ENCODE measurements around the gene PCSK6.
"Not testable (repeated sequence)": the region's sequence is repeated elsewhere in the genome, so short reads cannot be mapped to it uniquely, and the experiment has no call there.

PCSK6 gene

DNA sequence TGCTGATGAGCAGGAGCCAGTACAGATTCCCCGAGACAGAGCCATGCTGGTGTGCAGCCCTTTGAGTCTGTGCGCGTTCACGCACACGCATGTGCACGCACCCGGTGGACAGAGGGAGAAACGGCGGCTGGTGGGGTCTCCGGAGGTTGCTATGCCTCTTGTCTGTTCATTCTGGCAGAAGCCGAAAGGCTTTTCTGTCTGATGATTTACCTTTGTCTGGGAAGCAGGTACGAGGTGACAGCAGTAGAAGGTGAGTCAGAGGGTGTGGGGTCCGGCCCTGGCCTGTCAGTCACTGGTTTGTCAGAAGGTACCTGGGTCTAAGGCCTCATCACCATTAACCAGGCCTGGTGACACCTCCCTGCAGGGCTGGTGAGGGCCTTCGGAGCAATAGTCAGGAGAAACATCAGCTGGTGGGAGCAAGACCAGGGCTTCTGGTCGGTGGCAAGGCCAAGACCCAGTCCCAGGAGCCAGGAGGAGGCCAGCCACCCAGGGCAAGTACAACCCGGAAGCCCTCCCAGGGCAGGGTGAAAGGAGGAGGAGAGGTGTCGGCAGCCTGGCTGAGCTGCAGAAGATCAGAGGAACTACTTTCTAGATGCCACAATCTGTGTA is 7.5 kb downstream of the PCSK6 start:
- DNase-seq: no peak

DNA sequence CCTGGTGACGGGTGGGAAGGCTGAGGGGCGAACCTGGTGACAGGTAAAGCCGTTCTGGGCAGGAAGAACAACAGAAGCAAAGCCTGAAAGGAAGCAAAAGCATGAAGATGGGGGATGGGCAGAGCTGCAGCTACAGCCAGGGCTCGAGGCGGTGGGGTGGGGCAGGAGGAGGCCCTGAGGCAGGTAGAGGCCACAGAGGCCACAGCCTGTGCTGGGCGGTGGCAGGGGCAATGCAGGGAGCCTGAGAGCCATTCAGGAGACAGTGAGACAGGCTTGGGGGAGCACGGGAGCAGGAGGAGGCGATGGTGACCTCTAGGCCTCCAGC is 8.2 kb downstream of the PCSK6 start:
- no peak for DNase-seq

DNA sequence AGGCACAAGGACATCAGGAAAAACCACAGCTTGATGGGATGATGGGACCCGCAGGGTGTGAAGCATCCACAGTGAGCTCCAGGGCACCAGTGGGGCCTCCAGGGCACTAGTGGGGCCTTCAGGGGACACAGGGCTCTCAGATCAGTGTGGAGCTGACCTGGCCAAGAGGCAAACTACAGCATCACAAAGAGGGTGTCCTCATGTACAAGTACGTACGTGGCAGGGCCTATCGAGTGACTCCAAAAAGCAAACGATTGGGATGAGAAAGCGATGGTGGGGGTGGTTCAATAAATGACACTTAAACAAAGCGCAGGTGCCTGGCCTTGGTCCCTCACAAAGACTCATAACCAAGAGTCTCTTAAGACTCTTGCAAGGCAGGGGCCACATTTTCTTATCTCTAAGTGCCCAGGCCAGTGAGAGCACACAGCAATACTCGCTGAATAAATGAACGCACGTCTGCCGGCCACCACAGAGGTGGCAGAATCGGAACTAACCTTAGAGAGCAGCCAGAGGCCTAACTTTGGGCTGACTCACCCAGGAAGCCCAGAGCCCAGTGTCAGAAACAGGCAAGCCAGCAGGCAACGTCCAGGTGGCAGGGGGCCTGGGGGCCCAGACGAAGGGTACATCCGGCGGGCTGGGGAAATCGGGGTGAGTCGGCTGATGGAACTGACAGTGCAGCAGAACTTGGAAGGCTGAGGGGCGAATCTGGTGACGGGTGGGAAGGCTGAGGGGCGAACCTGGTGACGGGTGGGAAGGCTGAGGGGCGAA is 8.7 kb downstream of the PCSK6 start:
- no peak for DNase-seq

DNA sequence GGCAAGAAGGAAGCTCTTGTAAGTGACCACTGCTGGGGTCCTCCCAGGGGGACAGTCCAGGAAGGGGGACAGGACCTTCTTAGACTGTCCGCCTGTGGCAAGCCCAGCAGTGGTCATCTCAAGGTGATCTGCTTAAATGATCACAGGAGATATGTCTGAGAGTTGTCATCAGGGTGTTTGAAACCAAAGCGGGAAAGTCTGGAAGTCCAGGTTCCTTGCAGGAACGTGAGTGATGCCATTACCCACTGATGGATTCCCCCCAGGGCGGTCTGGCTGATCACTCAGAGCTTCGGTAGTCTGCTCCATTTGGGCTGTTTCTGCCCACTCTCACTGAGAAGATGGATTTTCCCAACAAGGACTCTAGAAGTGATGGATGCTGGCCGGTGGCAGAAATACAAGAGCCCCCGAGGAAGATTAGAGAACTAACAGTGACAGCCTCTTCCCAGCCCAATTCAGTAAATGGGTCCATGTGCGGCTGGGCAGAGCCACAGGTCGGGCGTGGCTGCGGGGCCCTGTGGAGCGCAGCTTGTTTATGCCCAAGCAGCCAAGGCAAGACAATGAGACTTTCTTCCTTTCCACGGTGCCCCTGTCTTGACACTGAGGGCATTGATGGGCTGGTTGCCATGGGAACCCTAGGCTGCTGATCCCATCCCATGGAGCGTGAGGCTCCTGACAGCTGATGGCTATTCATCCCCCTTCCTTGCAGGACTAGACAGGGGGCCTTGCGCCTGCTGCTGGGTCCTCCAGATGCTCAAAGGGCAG is 9.5 kb downstream of the PCSK6 start:
- DNase-seq: no peak

DNA sequence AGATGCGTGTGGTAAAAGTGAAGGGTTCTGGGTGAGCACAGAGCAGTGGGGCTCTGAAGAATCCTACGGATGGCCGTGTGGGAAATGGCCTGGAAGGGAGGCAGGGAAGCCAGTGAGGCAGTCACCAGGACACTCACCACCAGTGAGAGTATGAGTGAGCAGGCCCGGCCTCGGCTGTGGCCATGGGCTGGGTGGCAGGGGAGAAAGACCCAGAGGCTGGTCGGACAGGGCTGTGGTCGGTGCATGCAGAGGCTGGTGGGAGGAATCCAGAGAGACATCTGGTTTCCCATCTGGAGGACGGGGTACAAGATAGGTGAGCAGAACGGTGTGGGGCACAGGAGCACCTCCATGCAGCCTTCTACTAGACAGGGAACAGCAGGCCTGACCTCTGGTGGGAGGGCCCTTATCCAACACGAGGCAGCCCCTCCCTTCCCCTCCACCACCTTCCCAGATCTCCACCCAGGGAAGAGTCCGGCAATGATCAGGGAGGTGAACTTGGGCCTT is 10.1 kb downstream of the PCSK6 start:
- no peak for DNase-seq

DNA sequence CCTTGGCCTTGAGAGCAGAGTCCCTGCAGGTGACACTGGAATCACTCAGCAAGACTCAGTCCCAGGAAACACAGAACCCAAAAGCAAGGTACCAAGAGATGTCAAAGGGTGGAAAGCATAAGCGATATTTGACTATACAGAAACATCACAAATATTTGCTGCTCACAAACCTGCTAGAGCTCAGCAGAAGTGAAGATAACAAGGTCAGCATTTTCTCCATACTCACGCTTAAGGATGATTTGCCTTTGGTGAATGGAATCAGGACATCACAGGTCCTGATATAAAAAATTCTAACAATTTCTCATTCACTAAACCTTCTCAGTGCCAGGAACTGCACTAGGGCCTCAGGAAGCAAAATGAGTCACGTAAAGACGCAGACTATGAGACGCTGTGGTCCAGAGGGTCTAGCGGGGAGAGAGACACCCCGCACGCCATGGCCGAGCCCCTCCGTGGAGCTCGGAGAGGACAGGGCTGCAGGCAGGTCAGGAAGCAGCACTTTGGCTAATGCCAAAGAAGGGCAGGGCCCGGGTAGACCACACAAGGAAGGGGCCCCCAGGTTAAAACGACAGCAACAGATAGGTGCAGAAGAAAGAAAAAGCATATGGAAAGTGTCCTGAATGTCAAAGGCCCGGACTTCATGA is 10.7 kb downstream of the PCSK6 start:
- DNase-seq: no peak

DNA sequence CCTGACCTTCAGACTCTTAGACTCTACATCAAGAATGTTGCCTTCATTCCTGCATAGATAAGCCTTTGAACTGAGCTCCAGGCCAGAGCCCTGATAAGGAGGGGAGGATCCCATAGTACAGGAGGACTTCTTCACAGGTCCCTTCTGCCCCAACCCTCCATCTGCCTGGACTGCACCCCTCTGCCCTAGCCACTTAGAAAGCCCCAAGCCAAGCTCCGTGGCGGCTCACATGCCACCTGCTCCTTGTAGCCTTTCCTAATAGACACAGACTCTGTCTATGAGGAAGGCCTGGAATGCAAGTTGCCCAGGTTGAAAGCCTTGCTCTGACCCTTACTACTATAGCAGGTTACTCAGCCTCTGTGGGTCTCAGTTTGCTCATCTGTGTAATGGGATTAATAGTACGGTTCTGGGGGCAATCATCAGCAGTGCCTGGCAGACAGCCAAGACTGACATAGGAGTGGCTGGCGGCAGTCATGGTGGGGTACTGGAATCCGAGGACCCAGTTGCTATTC is 11.6 kb downstream of the PCSK6 start:
- no peak for DNase-seq

DNA sequence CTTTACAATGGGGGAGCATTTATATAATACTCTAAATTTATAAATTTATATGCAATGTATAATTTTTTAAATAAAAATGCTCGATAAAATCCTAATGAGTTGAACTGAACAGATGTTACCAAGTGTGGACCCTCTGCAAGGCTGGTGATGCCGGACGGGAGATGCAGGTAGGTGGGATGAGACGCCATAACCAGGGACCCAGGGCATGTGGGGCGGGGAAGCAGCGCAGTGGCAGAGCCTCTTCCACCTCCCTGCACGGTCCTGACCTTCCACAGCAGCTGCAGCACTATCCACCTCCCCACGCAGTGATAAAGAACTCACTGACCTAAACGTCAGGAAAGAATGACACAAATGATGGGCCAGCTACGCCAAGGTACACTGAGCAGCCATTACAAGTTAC is 12.8 kb downstream of the PCSK6 start:
- DNase-seq: no peak

DNA sequence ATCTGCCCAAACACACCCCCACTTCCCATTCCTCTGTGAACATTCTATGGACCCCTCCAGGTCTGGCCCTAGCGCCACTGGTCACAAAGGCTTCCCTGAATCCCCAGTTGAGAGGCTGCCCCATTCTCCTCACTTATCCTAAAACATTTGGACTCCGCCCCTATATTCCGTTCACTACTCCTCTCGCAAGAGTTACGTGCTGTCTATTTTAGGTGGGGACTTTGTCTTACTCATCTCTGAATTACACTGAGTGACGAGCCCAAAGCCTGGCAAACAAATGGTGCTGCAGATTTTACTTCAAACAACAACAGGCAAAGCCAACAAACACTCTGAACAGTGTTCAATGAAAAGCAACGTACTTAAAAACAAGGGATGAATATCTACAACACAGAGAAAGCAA is 14.5 kb downstream of the PCSK6 start:
- no peak for DNase-seq

DNA sequence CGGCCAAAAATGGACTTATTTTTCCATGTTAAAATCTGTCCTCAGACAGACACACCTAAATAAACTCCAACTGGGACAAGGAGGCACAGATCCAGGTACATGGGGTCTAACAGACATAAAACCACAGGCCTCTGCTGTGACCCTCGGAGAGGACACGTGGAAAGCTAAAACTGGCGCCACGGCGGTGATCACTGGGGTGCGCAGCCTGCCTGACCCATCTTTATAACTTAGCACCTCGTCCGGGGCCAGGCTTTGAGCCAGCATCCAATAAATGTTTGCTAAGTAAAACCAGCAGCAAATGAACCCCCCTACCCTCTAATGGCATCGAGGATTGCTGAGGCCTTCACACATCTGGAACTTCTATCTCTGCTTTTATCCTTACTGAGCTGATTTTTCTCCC is 15.3 kb downstream of the PCSK6 start:
- DNase-seq: no peak

DNA sequence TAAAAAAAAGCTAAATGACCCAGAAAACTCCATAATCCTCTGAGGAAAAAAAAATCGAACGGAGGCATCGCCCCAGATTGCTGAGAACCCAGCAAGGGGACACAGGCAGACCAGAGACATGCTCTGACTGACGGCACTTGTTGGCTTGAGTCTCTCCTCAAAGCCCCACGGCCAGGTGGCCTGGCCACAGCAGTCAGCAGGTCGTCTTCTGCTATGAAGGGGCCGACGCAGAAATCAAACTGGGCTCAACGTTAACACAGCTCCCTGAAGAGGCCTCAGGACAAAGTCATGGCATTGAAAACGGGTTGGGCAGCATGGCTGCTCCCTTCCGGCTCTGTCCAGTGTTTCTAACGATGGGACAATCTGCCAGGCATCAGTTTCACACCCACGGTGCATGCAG is 17.5 kb downstream of the PCSK6 start:
- DNase-seq: no peak

DNA sequence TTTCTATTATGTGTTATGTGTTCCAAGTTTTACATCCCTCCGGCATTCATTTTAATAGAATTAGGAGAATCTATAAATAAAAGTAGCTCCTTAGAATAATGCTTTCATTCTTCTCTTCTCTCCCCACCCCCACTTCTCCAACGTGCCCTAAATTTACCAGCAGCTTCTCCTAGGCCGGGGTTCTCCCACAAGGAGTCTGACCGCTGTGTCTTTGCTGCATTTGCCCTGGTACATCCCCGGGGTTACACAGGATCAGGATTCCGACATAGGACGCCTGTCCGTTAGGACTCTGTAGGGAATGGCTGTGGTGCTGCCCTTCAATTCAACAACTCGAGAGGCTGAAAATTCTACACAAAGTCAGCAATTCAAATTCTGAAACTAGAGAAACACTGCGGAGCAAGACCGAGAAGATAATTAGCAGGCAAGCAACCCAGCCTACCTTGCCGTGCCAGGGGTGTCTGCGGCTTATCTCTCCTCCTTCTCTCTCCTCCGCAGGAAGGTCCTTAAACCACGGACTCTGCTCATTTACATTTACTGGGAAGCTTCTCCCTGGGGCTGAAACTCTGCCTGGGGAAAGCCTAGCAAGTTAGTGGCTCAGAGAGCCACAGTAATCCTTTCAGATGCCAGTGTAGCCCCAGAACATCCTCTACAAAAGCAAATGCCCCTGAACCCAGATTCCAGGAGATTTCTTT is 18.8 kb downstream of the PCSK6 start:
- no peak for DNase-seq

DNA sequence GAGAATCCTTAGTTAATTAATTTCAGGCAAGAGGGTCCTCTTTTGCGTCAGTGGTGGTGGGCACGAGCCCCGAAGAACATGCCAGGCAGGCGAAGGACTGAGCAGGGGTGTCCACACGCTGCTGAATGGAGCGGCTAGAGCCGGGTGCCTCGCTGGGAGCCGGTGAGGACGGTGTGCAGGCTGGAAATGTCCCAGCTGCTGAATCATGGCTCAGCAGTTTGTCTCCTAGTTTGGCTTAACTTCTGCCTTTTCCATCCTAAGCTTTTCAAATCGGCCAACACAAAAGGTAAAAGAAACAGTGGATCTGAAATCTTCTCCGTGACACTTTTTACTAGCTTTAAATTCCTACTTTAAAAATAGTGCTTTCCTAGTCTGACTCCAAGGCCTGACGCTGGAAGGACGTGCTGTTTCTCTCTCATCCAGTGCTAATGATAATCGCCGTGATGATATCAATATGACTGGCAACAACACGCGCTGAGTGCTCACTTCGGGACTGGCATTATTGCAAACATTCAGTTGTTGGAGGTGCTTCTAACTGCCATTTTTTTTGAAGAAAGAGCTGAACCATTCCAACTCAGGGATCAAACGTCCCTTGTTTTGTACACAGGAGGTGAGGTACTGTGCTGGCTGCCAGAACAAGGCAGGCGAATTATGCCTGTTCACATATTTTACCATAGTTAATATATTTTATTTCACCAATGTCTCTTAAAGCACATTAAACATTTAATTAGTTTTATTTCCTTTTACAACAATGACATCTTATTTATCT is 19.8 kb downstream of the PCSK6 start:
- no peak for DNase-seq

DNA sequence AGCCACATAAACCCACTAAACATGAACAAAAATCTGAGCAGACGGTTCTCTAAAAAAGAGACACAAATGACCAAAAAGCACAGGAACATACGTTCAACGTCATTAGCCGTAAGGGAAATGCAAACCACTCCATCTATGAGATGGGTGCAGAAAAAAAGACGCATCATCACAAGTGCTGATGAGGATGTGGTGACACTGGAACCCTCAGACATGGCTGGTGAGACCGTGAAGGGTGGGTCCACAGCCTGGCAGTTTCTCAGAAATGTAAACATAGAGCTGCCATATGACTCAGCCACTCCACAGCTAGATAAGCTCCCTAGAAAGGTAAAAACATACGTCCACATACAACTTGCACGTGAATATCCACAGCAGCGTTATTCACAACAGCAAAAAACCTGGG is 23.3 kb downstream of the PCSK6 start:
- no peak for DNase-seq

DNA sequence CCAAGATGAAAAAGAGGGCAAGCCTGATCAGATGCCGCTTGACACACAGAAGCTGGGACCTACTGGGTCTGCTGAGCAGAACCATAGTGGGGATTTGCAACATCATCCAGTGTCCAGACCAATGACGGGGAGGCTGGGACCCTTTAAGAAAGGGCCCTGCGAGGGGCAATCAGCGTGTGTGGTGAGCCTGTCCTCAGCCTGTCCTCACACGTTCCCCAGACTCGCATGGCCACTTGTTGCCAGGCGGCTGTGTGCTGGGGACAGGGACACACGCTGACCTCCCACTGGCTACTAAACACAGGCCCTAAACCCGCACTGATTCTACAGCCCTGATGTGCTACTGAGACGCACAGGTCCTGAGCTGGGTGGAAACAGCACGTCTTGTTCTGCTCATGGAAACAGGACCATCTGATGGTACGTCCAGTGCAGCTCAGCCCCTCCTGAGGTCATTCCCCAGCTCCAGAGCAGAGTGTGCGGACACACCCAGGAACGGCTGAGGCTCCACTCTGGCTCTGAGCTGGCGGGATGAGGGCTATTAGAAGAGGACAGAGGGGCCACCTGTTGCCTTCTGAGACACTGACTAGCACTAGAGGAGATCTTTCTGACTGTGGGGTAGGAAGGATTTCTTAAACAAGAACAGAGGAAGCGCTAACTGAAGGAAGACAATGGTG is 24.4 kb downstream of the PCSK6 start:
- DNase-seq: no peak

DNA sequence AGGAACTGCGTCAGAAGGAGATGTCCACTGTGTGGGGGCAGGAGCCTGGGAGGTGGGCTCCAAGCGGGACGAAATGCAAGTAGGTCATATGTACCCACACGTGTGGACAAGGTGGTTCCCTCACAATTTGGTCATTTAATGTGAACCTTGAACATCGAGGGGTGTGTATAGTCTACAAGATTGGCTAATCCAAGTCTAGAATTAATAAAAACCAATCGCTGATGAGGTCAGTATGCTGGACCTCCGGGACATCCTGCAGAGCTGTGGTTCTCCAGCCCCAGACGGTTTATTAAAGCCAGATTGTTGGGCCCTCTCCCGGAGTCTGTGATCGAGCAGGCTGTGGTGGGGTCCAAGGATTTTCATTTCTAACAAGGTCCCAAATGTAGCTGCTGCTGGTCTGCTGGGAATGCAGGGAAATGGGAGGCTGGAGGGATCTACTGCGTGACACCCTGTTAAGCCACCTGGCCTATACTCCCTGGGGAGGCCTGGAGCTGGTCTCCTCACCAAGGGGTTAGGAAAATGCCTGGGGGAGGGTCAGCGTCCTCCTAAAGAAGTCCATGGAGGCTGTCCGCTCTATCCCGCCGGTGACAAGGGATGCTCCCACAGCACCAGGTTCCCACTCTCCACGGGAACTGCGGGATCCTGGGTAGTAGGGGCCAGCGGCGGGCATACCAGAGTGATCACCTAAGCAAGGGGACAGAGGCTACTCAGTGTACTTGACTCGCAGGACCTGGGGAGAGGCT is 25.1 kb downstream of the PCSK6 start:
- no peak for DNase-seq

DNA sequence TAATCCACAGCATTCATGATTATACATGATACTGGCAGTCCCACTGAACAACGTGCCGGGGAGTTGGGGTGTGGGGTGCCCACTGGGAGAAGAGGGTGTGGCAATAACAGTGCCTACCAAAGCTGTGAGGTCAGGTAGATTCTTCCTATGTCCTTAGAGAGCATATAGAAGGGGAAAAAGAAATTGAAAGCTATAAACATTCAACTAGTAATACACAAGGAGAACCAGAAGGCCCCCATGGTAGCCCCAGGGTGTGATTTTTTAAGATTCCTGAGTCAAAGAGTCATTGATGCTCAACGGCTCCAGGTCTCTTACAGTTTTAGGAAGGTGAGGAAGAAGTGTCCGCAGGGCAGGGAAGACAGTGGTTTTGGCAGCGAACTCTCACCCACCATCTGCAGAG is 25.8 kb downstream of the PCSK6 start:
- DNase-seq: not testable (repeated sequence)

DNA sequence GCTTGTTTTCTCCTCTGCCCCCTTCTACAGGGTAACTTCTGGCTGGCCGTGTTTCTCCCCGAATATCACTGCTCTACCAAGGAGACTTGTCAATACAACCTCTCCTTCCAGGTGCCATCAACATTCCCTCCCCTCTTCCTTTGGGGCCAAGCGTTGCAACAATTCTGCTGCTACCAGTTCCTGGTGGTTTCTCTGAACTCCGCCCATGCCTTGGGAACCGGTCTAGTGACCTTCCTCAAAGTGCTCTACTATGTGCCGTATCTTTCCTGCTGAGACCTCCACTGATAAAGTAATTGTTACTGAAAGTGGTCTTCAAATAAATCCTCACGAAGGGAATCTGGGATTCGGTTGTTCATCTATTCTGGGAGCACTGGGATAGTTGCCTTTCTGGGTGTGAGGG is 26.2 kb downstream of the PCSK6 start:
- DNase-seq: no peak

DNA sequence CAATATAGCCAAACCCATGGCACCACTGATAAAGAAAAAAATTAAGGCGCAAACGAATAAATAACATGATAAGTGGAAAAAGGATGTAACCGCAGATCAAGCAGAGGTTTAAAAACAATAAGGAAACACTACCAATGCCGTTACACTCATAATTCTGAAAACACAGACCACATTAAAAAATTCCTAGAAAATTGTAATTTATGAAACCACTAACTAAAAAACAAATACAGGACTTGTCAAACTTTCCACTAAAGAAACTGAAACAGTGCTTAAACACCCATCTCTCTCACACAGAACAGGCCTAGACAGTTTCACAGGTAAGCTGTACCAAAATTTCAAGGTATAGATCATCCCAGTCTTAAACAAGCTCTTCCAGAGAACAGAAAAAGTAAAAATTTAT is 28.4 kb downstream of the PCSK6 start:
- DNase-seq: no peak

DNA sequence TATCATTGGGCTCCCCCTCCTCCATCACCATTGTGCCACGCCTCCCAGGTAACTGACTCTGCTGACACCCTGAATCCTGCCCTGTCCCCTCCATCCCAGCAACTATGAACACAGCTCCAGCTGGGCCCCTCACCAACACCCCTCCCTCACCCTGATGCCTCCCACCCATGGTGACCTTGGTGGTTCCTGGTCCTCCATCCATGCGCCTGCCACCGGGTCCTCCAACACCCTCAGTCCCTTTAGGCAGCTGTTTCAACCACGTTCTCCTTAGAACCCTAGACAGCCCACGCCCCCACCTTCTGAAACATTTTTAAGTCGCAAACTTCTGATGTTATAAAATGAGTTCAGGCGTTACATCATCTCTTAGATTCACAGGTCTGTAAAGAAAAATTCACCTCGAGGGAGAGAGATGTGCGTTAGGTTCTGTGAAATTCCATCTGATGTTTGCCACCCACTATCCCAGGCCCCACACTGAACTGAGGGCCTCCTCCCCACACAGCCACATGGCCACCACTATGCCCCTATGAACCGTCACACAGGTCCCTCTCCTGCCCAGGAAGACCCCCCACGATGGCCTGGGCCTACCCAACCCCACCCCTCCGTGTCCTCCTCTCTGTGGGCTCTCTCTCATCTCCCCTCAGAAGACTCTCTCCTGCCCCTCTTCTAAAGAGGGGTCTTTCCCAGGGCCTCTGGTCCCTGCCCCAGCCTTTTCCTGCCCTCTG is 29.8 kb downstream of the PCSK6 start:
- no peak for DNase-seq
